K562 (cell line): ENCODE results near the gene MME. TPM values are rescaled to one million over a fixed set of nuclear protein-coding genes. Genes with fewer than 3 reads are reported as not detected.

Experiments
- ARID3A ChIP-seq: IDR thresholded peaks from 2 replicates; pipeline ENCODE4 v1.6.1; 2012; ENCODE audit warnings: low read depth, low read length, improper control_type of control experiment, borderline replicate concordance
- GTF3C2 ChIP-seq: IDR thresholded peaks from 3 replicates; pipeline ENCODE4 v1.6.1; 2011; ENCODE audit warnings: borderline replicate concordance, mild to moderate bottlenecking, moderate library complexity; ENCODE audit not compliant: insufficient read length; ENCODE audit errors: extremely low read depth
- HINFP ChIP-seq: fragments of 450-650 bp; conservative IDR thresholded peaks from 2 replicates; pipeline ENCODE4 v1.6.1; 2016; ENCODE audit warnings: missing genetic modification characterization, low read depth, mild to moderate bottlenecking, control low read depth, missing compliant biosample characterization
- ID3 ChIP-seq, 2 experiments: fragments of 250-450 bp in 1 of 2; fragments of 450-650 bp in 1 of 2; sonication (Bioruptor Pico) in 1 of 2; IDR thresholded peaks; 2 replicates each; pipeline versions ENCODE4 v1.6.1 to v1.8.0; 2016 to 2021; ENCODE audit warnings: mild to moderate bottlenecking in 2 of 2, moderate library complexity in 2 of 2, missing compliant biosample characterization in 1 of 2, missing genetic modification characterization in 1 of 2
- MCM5 ChIP-seq: fragments of 450-650 bp; IDR thresholded peaks from 2 replicates; pipeline ENCODE4 v1.6.1; 2016; ENCODE audit warnings: low read depth
- NONO ChIP-seq, 2 experiments: fragments of 200-400 bp in 1 of 2; fragments of 450-650 bp in 1 of 2; formaldehyde crosslinking in 1 of 2; IDR thresholded peaks; 2 replicates each; pipeline ENCODE4 v1.6.1; 2017; ENCODE audit warnings: low read depth in 2 of 2, mild to moderate bottlenecking in 2 of 2, moderate library complexity in 2 of 2, low read length in 1 of 2
- POLR3G ChIP-seq: IDR thresholded peaks from 2 replicates; pipeline ENCODE4 v1.6.1; 2011; ENCODE audit not compliant: insufficient read length, insufficient replicate concordance; ENCODE audit errors: extremely low read depth
- STAT5A ChIP-seq: IDR thresholded peaks from 2 replicates; pipeline ENCODE4 v1.6.1; 2012; ENCODE audit warnings: low read length, inconsistent platforms, borderline replicate concordance
- TCF3 ChIP-seq: sonication (generic); formaldehyde crosslinking; IDR thresholded peaks from 2 replicates; pipeline ENCODE4 v1.4.0; 2020; ENCODE audit warnings: mild to moderate bottlenecking, missing genetic modification reagents
- XRCC4 ChIP-seq: IDR thresholded peaks from one replicate; pipeline ENCODE4 v1.6.1; 2011; ENCODE audit not compliant: insufficient read depth, insufficient read length; ENCODE audit errors: extremely low read depth
- ZNF384 ChIP-seq: IDR thresholded peaks from 2 replicates; pipeline ENCODE4 v1.6.1; 2012; ENCODE audit warnings: low read depth, low read length, improper control_type of control experiment
- ZNF592 ChIP-seq: fragments of 450-650 bp; IDR thresholded peaks from 2 replicates; pipeline ENCODE4 v1.6.1; 2017; ENCODE audit warnings: antibody characterized with exemption, mild to moderate bottlenecking
- polyA plus RNA-seq, 8 experiments: library from polyadenylated mRNA; depleted of rRNA in 4 of 8; stranded (reverse) in 5 of 8; unstranded in 3 of 8; fragments of >200 nt; fragmentation: Nextera tagmentation in 2 of 8; fragmentation: Illumina TruSeq in 1 of 8; extraction: Ambion mirVana in 2 of 8; extraction: Trizol in 1 of 8; gene quantifications; 2 replicates each; pipeline versions ENCODE4 v1.2.1 to v1.2.3, GENCODE V29; 2011 to 2014; ENCODE audit warnings: inconsistent platforms in 1 of 8, missing spikeins in 1 of 8
- total RNA-seq, 7 experiments: library from RNA; depleted of rRNA in 6 of 7; stranded (reverse); fragments of >200 nt in 6 of 7; fragmentation: Illumina TruSeq in 2 of 7; extraction: Trizol in 2 of 7; gene quantifications; 2 replicates each; pipeline versions ENCODE4 v1.2.1 to v1.2.3, GENCODE V29; 2011 to 2021; ENCODE audit warnings: low replicate concordance in 1 of 7

The MME gene
- total and polyA plus RNA-seq, 9 of the 15 experiments (the other 6 are each of a cell fraction or from before 2014, with no cell fraction given): 0.80 to 8.6 (median 2.5) TPM

GRCh38 chr3:155038203-155038554 lies 41.9 kb upstream of the MME start (continued):
- TF ChIP-seq ZNF592 (0 out of 2 replicates have a peak, but pooled peaks have one; percentile 8), MCM5 (no peak), ID3 (CRISPR knock-in tag; IDR thresholded peaks at IDR 0.05) (no peak), ID3 (tag; IDR thresholded peaks at IDR 0.05) (no peak; the same call in 1 of the 2 replicates), TCF3 (no peak), ZNF384 (no peak), STAT5A (no peak), XRCC4 (no peak), ARID3A (no peak), POLR3G (no peak), GTF3C2 (no peak), HINFP (tag) (no peak), NONO (IDR thresholded peaks at IDR 0.05; ENCODE audit: low read depth in 2 of 2, low read length in 1 of 2) (no peak)
